ENCODE results near the gene METTL24.

DNA sequence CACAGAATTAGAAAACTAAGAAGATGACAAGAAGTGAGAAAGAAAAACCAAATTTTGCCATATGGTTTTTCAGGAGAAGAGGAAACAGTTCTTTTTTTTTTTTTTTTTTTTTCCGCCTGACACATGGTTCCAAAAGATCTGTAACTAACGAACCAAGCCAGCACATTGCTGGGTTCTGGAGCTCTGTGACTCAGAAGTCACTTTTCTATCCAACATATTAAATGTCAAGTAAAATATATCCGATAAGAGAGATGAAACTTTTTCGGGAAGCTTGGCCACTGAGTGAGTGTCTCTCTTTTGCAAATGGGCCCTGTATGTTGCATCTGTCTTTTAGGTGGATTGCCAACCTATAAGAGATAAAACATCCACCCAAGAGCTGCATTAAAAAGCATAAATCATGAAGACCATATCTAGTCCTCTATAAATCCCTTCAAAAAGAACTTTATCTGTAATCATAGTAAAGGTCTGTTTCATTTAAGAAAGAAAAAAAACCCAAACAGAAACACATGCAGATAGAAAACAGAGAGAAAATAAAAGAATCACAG lies 4.6 kb downstream of the METTL24 start:
- TF ChIP-seq, protein P1, sequence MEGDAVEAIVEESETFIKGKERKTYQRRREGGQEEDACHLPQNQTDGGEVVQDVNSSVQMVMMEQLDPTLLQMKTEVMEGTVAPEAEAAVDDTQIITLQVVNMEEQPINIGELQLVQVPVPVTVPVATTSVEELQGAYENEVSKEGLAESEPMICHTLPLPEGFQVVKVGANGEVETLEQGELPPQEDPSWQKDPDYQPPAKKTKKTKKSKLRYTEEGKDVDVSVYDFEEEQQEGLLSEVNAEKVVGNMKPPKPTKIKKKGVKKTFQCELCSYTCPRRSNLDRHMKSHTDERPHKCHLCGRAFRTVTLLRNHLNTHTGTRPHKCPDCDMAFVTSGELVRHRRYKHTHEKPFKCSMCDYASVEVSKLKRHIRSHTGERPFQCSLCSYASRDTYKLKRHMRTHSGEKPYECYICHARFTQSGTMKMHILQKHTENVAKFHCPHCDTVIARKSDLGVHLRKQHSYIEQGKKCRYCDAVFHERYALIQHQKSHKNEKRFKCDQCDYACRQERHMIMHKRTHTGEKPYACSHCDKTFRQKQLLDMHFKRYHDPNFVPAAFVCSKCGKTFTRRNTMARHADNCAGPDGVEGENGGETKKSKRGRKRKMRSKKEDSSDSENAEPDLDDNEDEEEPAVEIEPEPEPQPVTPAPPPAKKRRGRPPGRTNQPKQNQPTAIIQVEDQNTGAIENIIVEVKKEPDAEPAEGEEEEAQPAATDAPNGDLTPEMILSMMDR (IDR thresholded peaks at IDR 0.05; ENCODE audit: low read depth, low read length, missing input control) = no peak
- no peak for TF ChIP-seq JUND (IDR thresholded peaks at IDR 0.05)
- TF ChIP-seq, protein P2, sequence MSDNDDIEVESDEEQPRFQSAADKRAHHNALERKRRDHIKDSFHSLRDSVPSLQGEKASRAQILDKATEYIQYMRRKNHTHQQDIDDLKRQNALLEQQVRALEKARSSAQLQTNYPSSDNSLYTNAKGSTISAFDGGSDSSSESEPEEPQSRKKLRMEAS (IDR thresholded peaks at IDR 0.05) = no peak
